Trophoblast cell (in vitro differentiated cells and primary cell): ENCODE data around the gene IRF2BP1.
A peak's percentile ranks its signal among the peaks of the same experiment; 100 is the strongest.

Source experiments
- DNase-seq, 2 donors: peaks; one replicate each; pipeline ENCODE4 v3.0.0-alpha.2; 2016
- H2AFZ ChIP-seq: 2 replicates; pipeline ENCODE4 v1.6.1; 2013; ENCODE audit warnings: low read length, moderate library complexity, mild to moderate bottlenecking; ENCODE audit not compliant: insufficient read depth, poor library complexity
- H2AK5ac ChIP-seq: 2 replicates; pipeline ENCODE4 v1.6.1; 2013; ENCODE audit warnings: mild to moderate bottlenecking, low read length
- H2BK120ac ChIP-seq: 2 replicates; pipeline ENCODE4 v1.6.1; 2013; ENCODE audit warnings: low read length, mild to moderate bottlenecking, moderate library complexity; ENCODE audit not compliant: insufficient read depth, poor library complexity
- H2BK12ac ChIP-seq: 2 replicates; pipeline ENCODE4 v1.6.1; 2013; ENCODE audit warnings: mild to moderate bottlenecking, low read length, moderate library complexity
- H2BK5ac ChIP-seq: 2 replicates; pipeline ENCODE4 v1.6.1; 2013; ENCODE audit warnings: low read length, low read depth, moderate library complexity, mild to moderate bottlenecking; ENCODE audit not compliant: poor library complexity
- H3K14ac ChIP-seq: 2 replicates; pipeline ENCODE4 v1.6.1; 2013; ENCODE audit warnings: mild to moderate bottlenecking, low read length
- H3K18ac ChIP-seq: 2 replicates; pipeline ENCODE4 v1.6.1; 2013; ENCODE audit warnings: mild to moderate bottlenecking, low read length
- H3K23ac ChIP-seq: 2 replicates; pipeline ENCODE4 v1.6.1; 2013; ENCODE audit warnings: low read length
- H3K27ac ChIP-seq: 2 replicates; pipeline ENCODE4 v1.5.1; 2013; ENCODE audit warnings: low read depth, mild to moderate bottlenecking, inconsistent platforms, low read length, moderate library complexity
- H3K27me3 ChIP-seq: 2 replicates; pipeline ENCODE4 v1.6.1; 2013; ENCODE audit warnings: inconsistent platforms, mild to moderate bottlenecking, low read length, moderate library complexity; ENCODE audit not compliant: insufficient read depth
- H3K36me3 ChIP-seq, 2 experiments: 1 replicate in 1 of 2; 2 replicates in 1 of 2; pipeline ENCODE4 v1.6.1; 2013; ENCODE audit warnings: low read length in 2 of 2, mild to moderate bottlenecking in 2 of 2, moderate library complexity in 1 of 2; ENCODE audit not compliant: insufficient read depth in 2 of 2, control insufficient read depth in 1 of 2
- H3K4ac ChIP-seq: 2 replicates; pipeline ENCODE4 v1.6.1; 2013; ENCODE audit warnings: low read depth, mild to moderate bottlenecking, low read length, moderate library complexity
- H3K4me1 ChIP-seq, 2 experiments: 1 replicate in 1 of 2; 2 replicates in 1 of 2; pipeline ENCODE4 v1.6.1; 2013; ENCODE audit warnings: low read length in 2 of 2, mild to moderate bottlenecking in 2 of 2, moderate library complexity in 1 of 2; ENCODE audit not compliant: insufficient read depth in 2 of 2, control insufficient read depth in 1 of 2
- H3K4me2 ChIP-seq: 2 replicates; pipeline ENCODE4 v1.6.1; 2013; ENCODE audit warnings: inconsistent platforms, mild to moderate bottlenecking, low read length, moderate library complexity
- H3K4me3 ChIP-seq: 2 replicates; pipeline ENCODE4 v1.5.1; 2013; ENCODE audit warnings: mild to moderate bottlenecking, low read depth, low read length, inconsistent platforms
- H3K79me1 ChIP-seq: one replicate; pipeline ENCODE4 v1.6.1; 2013; ENCODE audit warnings: low read length
- H3K79me2 ChIP-seq: 2 replicates; pipeline ENCODE4 v1.6.1; 2013; ENCODE audit warnings: low read length, mild to moderate bottlenecking; ENCODE audit not compliant: control insufficient read depth, insufficient read depth, poor library complexity
- H3K9ac ChIP-seq: 2 replicates; pipeline ENCODE4 v1.6.1; 2013; ENCODE audit warnings: mild to moderate bottlenecking, low read length
- H3K9me3 ChIP-seq: 2 replicates; pipeline ENCODE4 v1.6.1; 2013; ENCODE audit warnings: low read depth, mild to moderate bottlenecking, control low read depth, inconsistent platforms, low read length; ENCODE audit not compliant: insufficient read depth
- H4K12ac ChIP-seq: 2 replicates; pipeline ENCODE4 v1.6.1; 2013; ENCODE audit warnings: low read depth, mild to moderate bottlenecking, low read length, moderate library complexity
- H4K8ac ChIP-seq: 2 replicates; pipeline ENCODE4 v1.6.1; 2013; ENCODE audit warnings: low read depth, mild to moderate bottlenecking, low read length, moderate library complexity
- H4K91ac ChIP-seq: one replicate; pipeline ENCODE4 v1.6.1; 2013; ENCODE audit warnings: low read depth, mild to moderate bottlenecking, low read length, moderate library complexity
- WGBS: extraction: QIAGEN DNeasy Blood & Tissue Kit; methylation state at CpG from one replicate; pipeline ENCODE4 v1.1.7; 2013; ENCODE audit warnings: missing lambda C conversion rate; ENCODE audit not compliant: insufficient read length, insufficient coverage; ENCODE audit errors: extremely low coverage; 5-methylcytosine and 5-hydroxymethylcytosine counted together

The IRF2BP1 gene

DNA sequence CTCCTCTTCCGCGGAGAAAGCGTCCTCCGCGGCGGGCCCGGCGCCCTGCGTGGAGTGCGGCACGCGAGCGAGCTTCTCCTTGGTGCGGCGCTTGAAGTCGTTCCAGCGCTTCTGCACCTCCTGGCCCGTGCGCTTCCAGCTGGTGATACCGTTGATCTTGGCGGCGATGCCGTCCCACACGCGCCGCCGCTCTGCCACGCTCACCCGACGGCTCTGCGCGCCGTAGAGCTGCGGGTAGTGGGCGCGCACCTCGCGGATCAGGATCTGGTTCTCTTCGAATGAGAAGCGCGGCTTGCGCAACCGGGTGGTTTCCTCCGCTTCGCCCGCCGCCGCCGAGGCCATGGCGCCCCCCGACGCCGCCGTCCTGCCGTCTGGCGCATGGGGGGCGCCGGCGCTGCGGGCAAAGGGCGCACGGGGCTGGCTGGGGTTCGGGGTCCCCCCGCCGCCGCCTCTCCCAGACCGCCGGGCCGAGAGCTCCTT, 15.5 kb upstream of the IRF2BP1 start:
- Histone ChIP-seq H3K9me3 (no peaks in the 10 kb centered on the region), H2BK5ac (no peak overlapping the region), H2AFZ (no peak overlapping the region), H2AK5ac (no peak overlapping the region), H2BK120ac (no peak overlapping the region), H4K12ac (no peak overlapping the region), H3K79me1 (peaks cover 7% of the 10 kb centered on the region), H3K18ac (peak overlapping the region; percentile 39), H3K4me1 (peaks cover 5 to 6% of the 10 kb centered on the region in 2 experiments), H2BK12ac (no peak overlapping the region), H3K79me2 (peaks cover 5% of the 10 kb centered on the region), H3K36me3 (peaks cover 13 to 17% of the 10 kb centered on the region in 2 experiments), H3K14ac (no peak overlapping the region), H3K27ac (no peak overlapping the region), H3K23ac (no peak overlapping the region), H3K4me2 (peak overlapping the region; percentile 99), H3K4me3 (peak overlapping the region; percentile 82), H3K4ac (no peak overlapping the region), H4K91ac (no peak overlapping the region), H4K8ac (no peak overlapping the region), H3K9ac (no peak overlapping the region), H3K27me3 (no peaks in the 10 kb centered on the region)
- WGBS: no CpG with 5 or more reads among the region's 69 CpGs
- peak; percentile 64 to 85 for DNase-seq

DNA sequence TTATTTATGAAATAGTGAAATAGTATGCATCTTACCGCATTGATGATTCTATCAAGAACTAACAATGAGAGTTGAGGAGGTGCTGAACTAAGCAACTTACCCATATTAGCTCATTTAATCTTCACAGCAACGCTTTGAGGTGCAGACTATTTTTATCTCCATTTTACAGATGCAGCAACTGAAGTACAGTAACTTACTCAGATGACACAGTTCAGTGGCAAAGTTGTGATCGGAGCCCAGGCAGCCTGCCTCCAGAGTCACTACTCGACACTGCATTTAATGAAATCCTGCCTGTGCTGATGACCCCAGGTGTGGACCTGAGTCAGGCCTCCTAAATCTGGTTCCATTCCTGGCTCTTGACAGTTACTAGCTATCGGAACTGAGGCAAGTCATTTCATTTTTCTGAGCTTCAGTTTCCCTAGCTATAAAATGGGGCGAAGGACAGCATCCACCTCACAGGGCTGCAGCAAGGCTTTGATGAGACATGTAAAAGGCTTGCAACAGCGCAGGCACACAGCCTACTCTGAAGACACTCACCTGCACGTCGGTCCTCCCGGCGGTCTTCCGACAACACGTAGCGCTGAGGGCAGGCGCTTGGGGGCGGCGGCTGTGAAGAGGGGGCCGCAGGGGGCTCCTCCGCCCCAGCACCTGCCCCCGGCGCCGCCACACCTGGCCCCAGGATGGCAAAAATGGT, 14.9 kb upstream of the IRF2BP1 start:
- no peak overlapping the region for H2BK12ac ChIP-seq
- peaks cover 5% of the 10 kb centered on the region for H3K79me2 ChIP-seq
- no peak overlapping the region for H3K27ac ChIP-seq
- peak; percentile 17 to 38 for DNase-seq
- H3K4me1 ChIP-seq: peaks cover 5 to 6% of the 10 kb centered on the region in 2 experiments
- peaks cover 7% of the 10 kb centered on the region for H3K79me1 ChIP-seq
- no peak overlapping the region for H3K4ac ChIP-seq
- peaks cover 13 to 21% of the 10 kb centered on the region in 2 experiments for H3K36me3 ChIP-seq
- H3K4me2 ChIP-seq: peak overlapping the region; percentile 99
- no peak overlapping the region for H3K14ac ChIP-seq
- no peak overlapping the region for H2BK5ac ChIP-seq
- WGBS: no CpG with 5 or more reads among the region's 22 CpGs
- no peak overlapping the region for H2AK5ac ChIP-seq
- peak overlapping the region; percentile 82 for H3K4me3 ChIP-seq
- no peak overlapping the region for H4K8ac ChIP-seq
- H2BK120ac ChIP-seq: no peak overlapping the region
- H3K9me3 ChIP-seq: no peaks in the 10 kb centered on the region
- peak overlapping the region; percentile 39 for H3K18ac ChIP-seq
- no peak overlapping the region for H2AFZ ChIP-seq
- no peak overlapping the region for H4K12ac ChIP-seq
- H3K9ac ChIP-seq: peak overlapping the region; percentile 30
- H3K27me3 ChIP-seq: no peaks in the 10 kb centered on the region
- H4K91ac ChIP-seq: no peak overlapping the region
- no peak overlapping the region for H3K23ac ChIP-seq

DNA sequence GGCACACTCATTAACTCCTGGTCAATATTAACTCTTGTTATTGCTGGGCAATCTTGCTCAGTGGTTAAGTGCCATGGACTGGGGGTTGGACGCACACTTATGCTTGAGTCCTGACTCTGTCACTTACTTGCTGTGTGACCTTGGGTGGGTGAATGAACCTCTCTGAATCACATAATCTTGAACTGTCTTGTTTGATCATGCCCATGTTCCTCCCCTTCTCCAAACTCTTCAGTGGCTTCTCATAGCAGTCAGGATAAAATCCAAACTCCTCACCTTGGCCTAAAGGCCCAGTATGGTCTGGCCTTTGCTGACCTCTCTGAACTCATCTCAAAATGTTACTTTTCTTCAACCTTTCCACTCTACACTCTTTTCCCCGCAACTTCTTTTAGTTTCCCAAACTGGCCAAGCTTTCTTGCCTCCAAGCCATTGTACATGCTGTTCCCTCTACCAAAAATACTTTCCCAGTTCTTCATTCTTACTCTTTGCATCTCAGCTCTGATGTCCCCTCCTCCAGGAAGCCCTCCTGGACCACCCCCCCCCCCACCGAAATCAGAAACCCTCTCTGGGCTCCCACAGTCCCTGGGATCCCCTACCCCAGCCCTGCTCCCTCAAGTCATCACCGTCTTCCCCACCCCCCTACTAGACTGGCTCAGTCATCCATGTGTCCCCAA, 14.1 kb upstream of the IRF2BP1 start:
- peaks cover 20 to 27% of the 10 kb centered on the region in 2 experiments for H3K36me3 ChIP-seq
- H2BK120ac ChIP-seq: no peak overlapping the region
- no peaks in the 10 kb centered on the region for H3K9me3 ChIP-seq
- no peak overlapping the region for H2AK5ac ChIP-seq
- peaks cover 5 to 6% of the 10 kb centered on the region in 2 experiments for H3K4me1 ChIP-seq
- DNase-seq: no peak
- H3K4me2 ChIP-seq: no peak overlapping the region
- no peak overlapping the region for H3K23ac ChIP-seq
- WGBS: 100% methylated on average over 1 of the region's 4 CpGs
- H4K12ac ChIP-seq: no peak overlapping the region
- H3K4ac ChIP-seq: no peak overlapping the region
- H3K4me3 ChIP-seq: no peak overlapping the region
- H2BK12ac ChIP-seq: no peak overlapping the region
- no peak overlapping the region for H3K27ac ChIP-seq
- peaks cover 5% of the 10 kb centered on the region for H3K79me2 ChIP-seq
- H3K27me3 ChIP-seq: no peaks in the 10 kb centered on the region
- no peak overlapping the region for H4K91ac ChIP-seq
- no peak overlapping the region for H2AFZ ChIP-seq
- no peak overlapping the region for H2BK5ac ChIP-seq
- H3K79me1 ChIP-seq: peaks cover 7% of the 10 kb centered on the region
- H3K9ac ChIP-seq: no peak overlapping the region
- no peak overlapping the region for H3K14ac ChIP-seq
- H4K8ac ChIP-seq: no peak overlapping the region
- no peak overlapping the region for H3K18ac ChIP-seq

DNA sequence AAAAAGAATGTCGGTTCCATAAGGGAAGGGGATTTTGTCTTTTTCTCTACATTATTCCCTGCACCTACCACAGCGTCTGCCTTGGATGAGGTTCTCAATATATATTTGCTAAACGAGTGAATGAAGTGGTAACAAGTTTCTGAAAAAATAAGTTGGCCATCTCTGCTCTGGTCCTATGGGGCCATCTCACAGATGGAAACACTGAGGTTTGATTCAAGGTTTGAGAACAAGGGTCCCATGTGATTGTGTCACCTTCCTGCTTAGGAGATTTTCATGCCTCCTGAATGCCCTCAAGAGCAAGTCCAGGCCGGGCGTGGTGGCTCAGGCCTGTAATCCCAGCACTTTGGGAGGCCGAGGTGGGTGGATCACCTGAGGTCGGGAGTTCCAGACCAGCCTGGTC, 13.3 kb upstream of the IRF2BP1 start:
- Histone ChIP-seq H3K27ac (no peak overlapping the region), H3K23ac (no peak overlapping the region), H3K27me3 (no peaks in the 10 kb centered on the region), H3K9me3 (no peaks in the 10 kb centered on the region), H2BK120ac (no peak overlapping the region), H2BK12ac (no peak overlapping the region), H2AK5ac (no peak overlapping the region), H3K36me3 (peaks cover 24 to 31% of the 10 kb centered on the region in 2 experiments), H4K8ac (no peak overlapping the region), H4K12ac (no peak overlapping the region), H3K4me3 (no peak overlapping the region), H3K4ac (no peak overlapping the region), H3K4me1 (peaks cover 5 to 6% of the 10 kb centered on the region in 2 experiments), H2AFZ (no peak overlapping the region), H4K91ac (no peak overlapping the region), H3K14ac (no peak overlapping the region), H3K4me2 (no peak overlapping the region), H3K79me2 (peaks cover 5% of the 10 kb centered on the region), H2BK5ac (no peak overlapping the region), H3K79me1 (peaks cover 7% of the 10 kb centered on the region), H3K9ac (no peak overlapping the region), H3K18ac (no peak overlapping the region)
- WGBS: no CpG with 5 or more reads among the region's 7 CpGs
- no peak for DNase-seq
